OCI-LY7 (cell line): ENCODE data around the gene TRIM10. TPM values are rescaled to one million over a fixed set of nuclear protein-coding genes. Genes with fewer than 3 reads are reported as not detected.

ENCODE experiments used
- BruUV-seq: library from RNA; stranded (reverse); fragments of 400-500 nt; replicated peaks from 2 replicates; lab custom pipeline; 2021; lab: Mats Ljungman, UMichigan
- CTCF ChIA-PET: fragments of 300-600 bp; sonication (Branson Sonifier 250); formaldehyde crosslinking; loops from one replicate; lab custom pipeline; 2022; ENCODE audit warnings: antibody characterized with exemption; ENCODE audit not compliant: unreplicated experiment; lab: Charles Lee
- POLR2A ChIA-PET: fragments of 300-600 bp; sonication (Branson Sonifier 250); formaldehyde crosslinking; loops from one replicate; lab custom pipeline; 2022; ENCODE audit warnings: antibody characterized with exemption; lab: Charles Lee
- DNase-seq: peaks from one replicate; pipeline ENCODE4 v3.0.0-alpha.2; 2015; ENCODE audit warnings: low spot score
- H2AFZ ChIP-seq: fragments of 200-600 bp; sonication (generic), shearing (Covaris generic); 2 replicates; pipeline ENCODE4 v1.6.1; 2014; ENCODE audit warnings: mild to moderate bottlenecking, antibody characterized with exemption, low read length, moderate library complexity
- H3K27ac ChIP-seq: fragments of 200-600 bp; sonication (generic); 2 replicates; pipeline ENCODE4 v1.5.1; 2014; ENCODE audit warnings: mixed run types, low read depth, mild to moderate bottlenecking, moderate library complexity, low read length, inconsistent platforms; ENCODE audit not compliant: poor library complexity, severe bottlenecking
- H3K36me3 ChIP-seq: fragments of 200-600 bp; sonication (generic); 2 replicates; pipeline ENCODE4 v1.6.1; 2014; ENCODE audit warnings: mild to moderate bottlenecking, antibody characterized with exemption, low read length, moderate library complexity, mixed read lengths; ENCODE audit not compliant: insufficient read depth
- H3K4me1 ChIP-seq: fragments of 200-600 bp; sonication (generic); 2 replicates; pipeline ENCODE4 v1.5.1; 2014; ENCODE audit warnings: mild to moderate bottlenecking, low read length; ENCODE audit not compliant: insufficient read depth, poor library complexity, severe bottlenecking
- H3K4me2 ChIP-seq: fragments of 200-600 bp; sonication (generic); 2 replicates; pipeline ENCODE4 v1.6.1; 2014; ENCODE audit warnings: mild to moderate bottlenecking, low read length
- H3K4me3 ChIP-seq: fragments of 200-600 bp; sonication (generic); 2 replicates; pipeline ENCODE4 v1.5.1; 2014; ENCODE audit warnings: mild to moderate bottlenecking, low read depth, low read length; ENCODE audit not compliant: poor library complexity, severe bottlenecking
- H3K79me2 ChIP-seq: fragments of 200-600 bp; sonication (generic); 2 replicates; pipeline ENCODE4 v1.6.1; 2016; ENCODE audit warnings: low read depth, mild to moderate bottlenecking, low read length, moderate library complexity, mixed read lengths; ENCODE audit not compliant: insufficient read depth
- H3K9me2 ChIP-seq: fragments of 200-600 bp; sonication (generic); 2 replicates; pipeline ENCODE4 v1.6.1; 2016; ENCODE audit warnings: mild to moderate bottlenecking, low read length, mixed read lengths; ENCODE audit not compliant: insufficient read depth
- H3K9me3 ChIP-seq: fragments of 200-600 bp; sonication (generic); 2 replicates; pipeline ENCODE4 v1.6.1; 2014; ENCODE audit warnings: mild to moderate bottlenecking, mixed run types, low read length, mixed read lengths
- H4K20me1 ChIP-seq: fragments of 200-600 bp; sonication (generic); 2 replicates; pipeline ENCODE4 v1.6.1; 2014; ENCODE audit warnings: mild to moderate bottlenecking, antibody characterized with exemption, low read length, moderate library complexity, mixed read lengths; ENCODE audit not compliant: insufficient read depth
- CTCF ChIP-seq: fragments of 200-600 bp; sonication (generic); conservative IDR thresholded peaks from 2 replicates; pipeline ENCODE4 v1.5.1; 2014; ENCODE audit warnings: mild to moderate bottlenecking, antibody characterized with exemption, low read length, moderate library complexity, mixed read lengths
- EZH2phosphoT487 ChIP-seq: fragments of 200-600 bp; sonication (generic); IDR thresholded peaks from 2 replicates; pipeline ENCODE4 v1.6.1; 2018; ENCODE audit warnings: low read depth, borderline replicate concordance, mild to moderate bottlenecking, mixed run types, antibody characterized with exemption, low read length, moderate library complexity, mixed read lengths
- intact Hi-C: fragments of 100-400 bp; cut with micrococcal nuclease; formaldehyde crosslinking; loops from one replicate; pipeline ENCODE4 v1.10.0; 2022; ENCODE audit not compliant: unreplicated experiment
- total RNA-seq, 2 experiments: library from RNA; depleted of rRNA in 1 of 2; stranded (reverse); fragments of >200 nt in 1 of 2; shearing (Covaris generic) in 1 of 2; gene quantifications; 2 replicates each; pipeline ENCODE4 v1.2.3, GENCODE V29; 2014 to 2022

The TRIM10 gene
- total RNA-seq, 2 experiments from 2014 or later = not detected

DNA sequence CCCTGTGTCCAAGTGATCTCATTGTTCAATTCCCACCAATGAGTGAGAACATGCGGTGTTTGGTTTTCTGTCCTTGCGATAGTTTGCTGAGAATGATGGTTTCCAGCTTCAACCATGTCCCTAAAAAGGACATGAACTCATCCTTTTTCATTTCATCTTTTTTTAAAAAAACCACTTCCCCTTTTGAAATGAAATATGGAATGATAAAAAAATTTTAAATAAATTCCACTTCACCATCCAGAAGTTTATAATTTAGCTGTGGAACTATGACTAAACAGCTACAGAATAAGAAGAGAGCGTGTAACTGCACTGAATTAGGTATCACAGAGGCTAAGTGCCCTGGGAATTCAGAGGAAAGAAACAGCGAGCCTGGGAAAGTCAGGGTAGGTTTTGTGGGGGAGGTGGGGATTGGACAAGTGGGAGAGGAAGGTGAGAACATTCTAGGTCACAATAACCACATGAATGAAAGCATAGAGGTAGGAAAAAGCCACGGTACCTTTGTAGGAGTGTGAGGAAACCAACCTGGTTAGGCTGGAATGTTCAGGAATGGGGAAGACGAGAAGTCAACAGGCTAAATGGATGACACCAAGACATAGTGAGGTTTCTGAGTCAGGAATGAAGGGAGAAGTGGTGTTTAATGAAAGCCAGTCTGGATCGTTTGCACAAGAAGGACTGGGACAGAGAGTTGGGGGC is 11.0 kb downstream of the TRIM10 start:
- no peak for TF ChIP-seq EZH2phosphoT487
- no peak for TF ChIP-seq CTCF
- H3K4me2 ChIP-seq = no peak overlapping the region
- intact Hi-C loops = no loop called here
- H3K4me3 ChIP-seq = no peak overlapping the region
- no peaks in the 10 kb centered on the region for H4K20me1 ChIP-seq
- H3K9me2 ChIP-seq = no peaks in the 10 kb centered on the region
- ChIA-PET CTCF (no interaction called here), POLR2A (no interaction called here)
- BruUV-seq = no TSS peak
- no peaks in the 10 kb centered on the region for H3K4me1 ChIP-seq
- H3K9me3 ChIP-seq = no peaks in the 10 kb centered on the region
- no peak for DNase-seq
- H2AFZ ChIP-seq = no peak overlapping the region
- H3K27ac ChIP-seq = no peak overlapping the region
- no peaks in the 10 kb centered on the region for H3K79me2 ChIP-seq
- H3K36me3 ChIP-seq = no peaks in the 10 kb centered on the region

DNA sequence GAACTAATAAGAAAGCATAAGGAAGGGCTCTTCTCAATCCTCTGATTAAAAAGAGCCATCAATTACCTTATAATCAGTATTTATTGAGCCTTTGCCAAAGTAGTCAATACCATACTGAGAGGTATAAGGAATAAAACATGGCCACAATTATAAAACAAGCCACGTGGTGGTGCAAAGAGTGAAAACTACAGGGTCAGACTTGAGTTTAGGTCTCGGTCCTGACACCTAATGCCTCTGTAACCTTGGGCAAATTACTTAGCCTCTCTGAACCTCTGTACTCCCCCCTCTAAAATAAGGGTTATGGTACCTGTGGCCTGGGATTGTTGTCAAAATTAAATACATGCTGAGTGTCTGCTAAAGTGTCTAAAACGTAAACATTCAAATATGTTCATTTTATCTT is 11.8 kb downstream of the TRIM10 start:
- DNase-seq = peak; percentile 8
- BruUV-seq = no TSS peak
- no peaks in the 10 kb centered on the region for H3K79me2 ChIP-seq
- CTCF ChIA-PET = no interaction called here
- H3K9me3 ChIP-seq = no peaks in the 10 kb centered on the region
- no peaks in the 10 kb centered on the region for H3K4me1 ChIP-seq
- intact Hi-C loops = no loop called here
- no peaks in the 10 kb centered on the region for H4K20me1 ChIP-seq
- H3K36me3 ChIP-seq = no peaks in the 10 kb centered on the region
- no peaks in the 10 kb centered on the region for H3K9me2 ChIP-seq
- H2AFZ ChIP-seq = no peak overlapping the region
- no peak overlapping the region for H3K4me2 ChIP-seq
- no peak overlapping the region for H3K4me3 ChIP-seq
- POLR2A ChIA-PET = no interaction called here
- H3K27ac ChIP-seq = no peak overlapping the region
- TF ChIP-seq EZH2phosphoT487 (no peak), CTCF (peak; percentile 40; the same call in 1 of the 2 replicates)

GRCh38 chr6:30147096-30147495 is 13.9 kb downstream of the TRIM10 start:
- Histone ChIP-seq H3K36me3 (no peaks in the 10 kb centered on the region), H3K4me1 (no peaks in the 10 kb centered on the region), H3K9me2 (no peaks in the 10 kb centered on the region), H3K79me2 (no peaks in the 10 kb centered on the region), H2AFZ (no peak overlapping the region), H3K4me3 (no peak overlapping the region), H3K27ac (no peak overlapping the region), H3K9me3 (no peaks in the 10 kb centered on the region), H4K20me1 (no peaks in the 10 kb centered on the region), H3K4me2 (no peak overlapping the region)
- POLR2A ChIA-PET = no interaction called here
- TF ChIP-seq CTCF = no peak
- no peak for TF ChIP-seq EZH2phosphoT487
- DNase-seq = no peak
- no TSS peak for BruUV-seq
- intact Hi-C loops = no loop called here
- CTCF ChIA-PET = no interaction called here
